CD4-positive, alpha-beta T cell treated with Interleukin-4 for 1 hour (primary cell): Measurements from ENCODE around the gene MN1.

Experiments
- DNase-seq, 2 donors: peaks; one replicate each; pipeline ENCODE4 v3.0.0-alpha.2; 2020 to 2022

MN1 gene

DNA sequence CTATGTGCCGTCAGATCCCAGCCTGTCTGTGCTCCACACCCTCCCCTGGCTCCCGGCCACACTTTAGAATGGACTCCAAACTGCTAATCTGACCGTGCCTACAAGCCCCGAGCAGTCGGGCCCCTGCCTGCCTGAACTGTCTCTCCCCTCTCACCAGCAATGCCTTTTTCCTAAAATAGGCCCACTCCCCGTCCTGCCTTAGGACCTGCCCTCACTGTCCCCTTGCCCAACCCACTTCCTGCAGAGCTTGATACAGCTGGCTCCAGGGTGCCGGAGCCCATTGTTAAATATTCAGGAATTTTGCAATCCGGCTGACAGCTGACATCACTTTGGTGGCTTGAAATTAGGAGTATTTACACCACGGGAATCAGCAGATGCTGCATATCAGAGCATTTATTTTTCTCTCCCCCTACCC lies 21.4 kb downstream of the MN1 start:
- no peak for DNase-seq

DNA sequence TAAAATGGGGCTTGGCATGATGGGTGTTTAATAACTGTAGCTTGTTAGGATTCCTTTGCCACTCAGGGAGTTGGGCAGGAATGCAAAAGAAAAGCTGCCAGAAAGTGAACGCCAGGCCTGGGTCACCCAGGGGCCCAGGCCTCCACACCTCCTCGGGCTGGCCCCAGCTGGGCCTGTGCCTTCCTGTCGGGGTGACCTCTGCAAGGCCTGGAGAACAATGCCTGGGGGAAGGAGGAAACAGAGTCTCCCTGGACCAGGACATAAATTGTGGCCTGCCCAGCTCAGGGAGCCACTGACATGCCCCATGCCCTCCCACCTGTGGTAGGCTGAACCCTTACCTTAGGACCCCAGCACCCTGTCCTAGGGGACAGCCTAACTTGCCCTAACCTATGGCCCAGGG lies 21.9 kb downstream of the MN1 start:
- DNase-seq, result no peak

DNA sequence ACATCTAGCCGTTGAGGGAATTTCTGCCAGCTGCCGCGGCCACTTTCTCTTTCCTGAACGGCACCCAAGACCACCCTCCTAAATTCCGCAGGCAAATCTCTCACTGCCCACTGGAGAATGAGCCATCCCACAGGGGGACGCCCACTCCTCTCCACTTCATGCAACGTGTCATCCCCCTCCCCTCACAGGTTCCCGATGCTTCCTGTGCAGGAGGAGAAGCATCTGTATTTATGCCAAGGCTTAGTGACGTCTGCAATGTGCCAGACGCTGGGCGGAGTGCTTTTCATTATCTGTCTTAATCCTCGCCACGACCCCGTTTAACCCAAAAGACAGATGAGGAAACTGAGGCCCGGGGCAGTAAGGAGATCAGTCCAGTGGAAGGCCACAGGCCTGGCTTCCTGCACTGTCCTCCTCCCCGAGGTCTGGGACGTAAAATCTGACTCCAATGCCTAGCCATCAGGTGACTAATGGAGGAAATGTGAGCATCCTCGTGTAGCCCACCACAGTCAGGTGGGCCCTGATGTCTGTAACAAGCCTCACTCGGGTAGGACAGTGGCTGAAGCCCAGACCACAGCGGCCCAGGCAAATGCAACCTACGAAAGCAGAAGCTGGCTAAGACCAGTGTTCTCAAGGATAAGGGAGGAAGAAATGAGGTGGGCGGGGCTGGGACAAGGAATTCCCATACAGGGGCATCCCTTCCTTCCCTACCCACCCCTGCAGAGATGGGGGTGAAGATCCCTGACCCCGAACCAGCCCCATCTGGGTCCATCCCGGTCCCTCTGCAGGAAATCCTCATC lies 23.1 kb downstream of the MN1 start:
- no peak for DNase-seq

DNA sequence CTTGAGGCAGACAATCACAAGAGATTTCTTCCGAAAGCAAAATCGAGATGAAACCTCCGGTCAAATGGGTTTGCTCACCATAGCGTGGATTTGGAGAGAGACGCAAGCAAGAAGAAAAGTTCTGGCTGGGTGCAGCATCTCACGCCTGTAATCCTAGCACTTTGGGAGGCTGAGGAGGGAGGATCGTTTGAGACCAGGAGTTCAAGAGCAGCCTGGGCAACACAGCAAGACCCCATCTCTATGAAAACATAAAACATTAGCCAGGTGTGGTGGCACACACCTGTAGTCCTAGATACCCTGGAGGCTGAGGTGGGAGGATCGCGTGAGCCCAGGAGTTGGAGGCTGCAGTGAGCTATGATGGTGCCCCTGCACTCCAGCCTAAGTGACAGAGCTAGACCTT lies 24.4 kb downstream of the MN1 start:
- no peak for DNase-seq

DNA sequence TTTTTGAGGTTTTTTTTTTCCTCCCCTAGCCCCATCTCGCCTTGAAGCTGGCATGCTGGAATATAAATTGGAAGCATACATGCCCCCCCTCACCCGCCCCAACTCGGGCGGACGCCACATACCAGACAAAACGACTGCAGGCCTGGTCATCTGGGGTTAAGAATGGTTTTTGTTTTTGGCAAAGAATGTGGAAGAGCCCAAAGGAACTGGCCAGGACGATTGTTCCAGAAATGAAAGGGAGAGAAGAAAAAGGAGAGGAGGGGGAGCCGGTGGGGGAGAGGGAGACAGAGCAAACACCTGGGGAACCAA lies 25.0 kb downstream of the MN1 start:
- no peak for DNase-seq

DNA sequence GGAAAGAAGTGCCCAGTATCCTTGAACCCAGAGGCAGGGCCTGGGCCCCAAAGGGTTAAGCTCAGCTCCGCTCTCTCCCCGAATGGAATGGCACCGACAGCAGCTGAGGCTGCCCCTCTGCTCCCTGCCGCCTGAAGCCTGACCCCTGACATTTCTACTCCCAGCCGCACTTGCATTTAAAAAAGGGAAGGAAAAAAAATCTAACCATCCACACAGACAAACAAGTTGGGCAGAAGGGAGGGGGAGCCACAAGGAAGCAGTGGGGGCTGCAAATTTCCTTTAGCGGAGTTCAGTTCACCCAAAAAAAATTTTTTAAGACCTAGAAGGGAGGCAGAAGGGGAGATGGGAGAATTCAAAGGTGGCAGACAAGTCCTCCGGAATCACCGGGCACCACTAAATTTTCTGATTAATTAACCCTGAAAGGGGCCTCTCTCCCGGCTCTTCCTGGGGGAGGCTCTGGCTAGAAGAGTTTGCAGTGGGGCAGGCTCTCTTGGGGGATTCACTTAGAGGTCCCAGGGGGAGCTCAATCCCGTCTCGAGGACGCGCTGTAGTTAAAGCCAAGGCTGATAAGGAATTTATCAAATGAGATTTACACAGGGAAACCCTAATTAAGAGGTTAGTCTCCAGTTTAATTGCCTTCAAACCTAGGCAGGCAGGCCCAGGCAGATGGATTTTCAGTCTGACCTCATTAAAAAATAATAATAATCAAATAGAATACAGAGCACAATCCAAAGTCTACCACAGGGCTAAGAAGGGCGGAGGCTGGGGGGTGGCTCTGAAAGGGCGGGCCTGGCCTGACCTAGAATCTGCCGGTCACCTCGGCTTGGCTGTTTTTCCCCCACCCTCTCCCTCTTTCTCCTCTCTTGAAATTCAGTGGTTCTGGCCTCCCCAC lies 25.6 kb downstream of the MN1 start:
- no peak for DNase-seq

DNA sequence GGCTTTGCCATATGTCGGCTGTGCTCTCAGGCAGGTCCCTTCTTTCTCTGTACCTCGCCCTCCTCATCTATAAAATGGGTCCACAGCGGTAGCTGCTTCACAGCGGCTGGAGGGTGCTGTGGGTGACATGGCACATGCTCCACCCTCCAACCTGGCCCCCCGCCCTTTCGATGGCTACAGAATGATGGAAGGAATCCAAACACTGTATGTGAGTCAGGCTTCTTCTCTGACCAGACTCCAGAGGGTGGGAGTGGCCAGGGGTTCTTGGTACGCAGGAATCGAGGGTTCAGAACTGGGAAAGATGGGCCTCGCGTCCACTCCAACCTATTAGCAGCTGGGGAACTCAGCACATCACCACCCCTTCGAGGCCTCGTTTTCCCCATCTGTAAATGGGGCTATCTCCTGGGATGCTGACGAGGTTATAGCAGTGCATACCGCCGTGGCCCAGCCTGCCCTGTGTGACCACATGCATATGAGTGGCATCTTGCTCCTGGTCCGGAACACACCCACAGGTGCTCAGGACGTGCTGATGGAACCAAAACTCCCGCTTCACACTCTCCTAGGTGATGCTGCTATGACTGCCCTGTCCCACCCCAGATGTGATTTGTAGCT lies 26.4 kb downstream of the MN1 start:
- no peak for DNase-seq

DNA sequence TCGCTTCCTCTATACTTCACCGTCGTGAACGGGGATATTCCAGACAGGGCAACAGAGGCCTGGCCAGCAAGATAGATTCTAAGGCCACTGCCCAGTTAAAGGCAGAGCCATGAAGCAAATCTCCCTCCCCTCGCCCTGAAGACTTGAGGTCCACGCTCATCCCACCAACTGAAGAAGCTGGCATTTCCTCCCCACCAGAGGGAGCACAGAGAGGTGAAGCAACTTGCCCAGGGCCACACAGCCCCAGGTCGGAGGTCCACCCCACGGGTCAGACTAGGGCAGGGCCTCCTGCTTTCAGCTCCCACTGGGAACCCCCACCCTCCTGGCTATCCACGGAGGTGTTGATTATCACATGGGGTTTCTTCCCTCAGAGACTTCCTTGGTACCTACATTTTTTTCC lies 27.4 kb downstream of the MN1 start:
- DNase-seq, result no peak

DNA sequence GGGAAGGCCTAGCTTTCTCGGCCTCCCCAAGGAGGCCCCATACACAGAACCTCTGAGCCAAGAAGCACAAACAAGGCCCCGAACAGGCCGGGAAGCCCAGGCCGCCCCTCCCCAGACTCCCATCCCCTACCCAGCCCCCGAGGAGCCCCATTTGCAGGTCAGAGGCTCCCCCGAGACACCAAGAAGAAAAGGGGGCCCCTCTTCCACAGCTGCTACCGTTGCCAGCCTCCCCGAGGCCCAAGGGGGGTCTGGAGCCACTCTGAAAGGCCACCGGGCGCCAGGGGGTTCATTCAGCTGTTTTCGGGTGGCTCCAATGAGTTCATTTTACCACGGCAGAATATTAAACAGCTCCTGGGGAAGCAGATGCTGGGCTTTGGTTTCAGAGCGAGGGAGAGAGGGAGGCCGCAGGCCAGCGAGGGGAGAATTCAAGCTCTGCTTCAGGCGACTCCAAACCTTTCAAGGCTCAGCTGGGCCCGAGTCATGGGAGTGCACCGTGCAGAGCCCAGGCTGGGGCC lies 28.5 kb downstream of the MN1 start:
- DNase-seq, result no peak

DNA sequence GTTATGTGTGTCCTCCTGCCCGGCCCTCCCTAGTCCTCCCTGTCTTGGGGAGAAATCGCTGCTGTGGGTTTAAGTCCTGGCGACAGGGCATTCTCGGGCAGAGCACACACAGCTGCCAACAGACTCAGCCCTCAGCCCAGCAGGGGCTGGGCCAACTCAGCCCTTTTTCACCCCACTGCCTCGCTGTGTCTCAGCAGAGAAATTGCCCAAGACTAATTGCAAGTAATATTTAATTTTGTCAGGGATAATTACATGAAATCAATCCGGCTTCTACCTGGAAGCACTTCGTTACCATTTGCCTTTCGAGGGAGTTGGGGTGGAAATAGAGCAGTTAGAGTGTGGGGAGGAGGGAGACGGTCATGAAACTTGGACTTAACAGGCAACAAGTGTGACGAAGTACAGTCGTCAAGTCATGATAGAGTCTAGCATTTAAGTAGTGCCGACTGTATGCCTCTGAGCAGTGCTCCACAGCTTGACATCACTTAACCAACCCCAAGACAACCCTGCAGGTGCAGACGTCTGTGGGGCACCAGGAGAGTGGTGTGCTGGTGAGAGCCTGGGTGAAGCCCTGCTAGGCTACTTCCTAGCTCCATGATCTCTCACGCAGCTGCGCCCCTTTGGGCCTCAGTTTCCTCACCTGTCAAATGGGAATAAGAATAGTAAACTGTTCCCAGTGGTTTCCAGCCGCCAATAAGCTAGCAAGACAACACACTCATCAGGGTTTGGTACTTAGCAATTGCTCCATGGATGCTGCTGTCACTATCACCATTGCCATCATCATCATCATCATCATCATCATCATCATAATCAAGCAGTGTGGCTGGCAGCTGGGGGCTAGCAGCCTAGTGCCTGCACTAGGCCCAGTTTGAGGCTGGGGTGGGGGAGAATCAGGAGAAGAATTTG lies 29.2 kb downstream of the MN1 start:
- no peak for DNase-seq

DNA sequence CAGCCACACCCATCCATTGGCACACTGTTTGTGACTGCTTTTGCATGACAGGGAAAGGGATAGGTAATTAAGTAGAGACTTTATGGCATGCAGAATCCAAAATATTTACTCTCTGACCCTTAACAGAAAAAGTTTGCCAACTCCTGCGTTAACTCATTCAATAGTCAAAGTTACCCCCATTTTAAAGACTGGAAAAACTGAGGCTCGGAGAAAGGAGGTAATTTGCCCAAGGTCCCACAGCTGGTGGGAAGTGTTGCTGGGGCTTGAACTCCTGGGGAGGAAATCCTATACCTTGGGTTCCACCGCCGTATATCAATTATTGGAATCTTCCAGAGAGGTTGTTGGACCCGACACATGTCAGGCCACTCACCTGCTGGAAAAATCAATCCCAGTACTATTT lies 29.9 kb downstream of the MN1 start:
- no peak for DNase-seq

DNA sequence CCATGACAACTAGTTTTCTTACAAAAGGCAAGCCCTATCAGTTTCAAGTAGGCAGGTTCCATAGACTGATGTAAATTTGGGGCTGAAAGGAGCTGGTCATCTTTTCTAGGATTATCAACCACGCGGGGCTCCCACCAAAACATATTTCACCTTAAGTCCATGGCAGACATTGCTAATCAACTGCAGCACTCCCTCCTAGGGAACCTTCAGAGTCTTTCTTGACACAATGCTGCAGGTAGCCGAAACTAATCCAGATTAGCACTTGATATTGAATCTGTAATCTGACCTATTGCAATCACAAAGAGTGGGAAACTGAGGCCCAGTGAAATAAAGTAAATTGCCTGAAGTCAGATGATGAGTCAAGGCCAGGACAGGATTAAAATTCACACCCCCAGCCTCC lies 32.5 kb downstream of the MN1 start:
- no peak for DNase-seq

DNA sequence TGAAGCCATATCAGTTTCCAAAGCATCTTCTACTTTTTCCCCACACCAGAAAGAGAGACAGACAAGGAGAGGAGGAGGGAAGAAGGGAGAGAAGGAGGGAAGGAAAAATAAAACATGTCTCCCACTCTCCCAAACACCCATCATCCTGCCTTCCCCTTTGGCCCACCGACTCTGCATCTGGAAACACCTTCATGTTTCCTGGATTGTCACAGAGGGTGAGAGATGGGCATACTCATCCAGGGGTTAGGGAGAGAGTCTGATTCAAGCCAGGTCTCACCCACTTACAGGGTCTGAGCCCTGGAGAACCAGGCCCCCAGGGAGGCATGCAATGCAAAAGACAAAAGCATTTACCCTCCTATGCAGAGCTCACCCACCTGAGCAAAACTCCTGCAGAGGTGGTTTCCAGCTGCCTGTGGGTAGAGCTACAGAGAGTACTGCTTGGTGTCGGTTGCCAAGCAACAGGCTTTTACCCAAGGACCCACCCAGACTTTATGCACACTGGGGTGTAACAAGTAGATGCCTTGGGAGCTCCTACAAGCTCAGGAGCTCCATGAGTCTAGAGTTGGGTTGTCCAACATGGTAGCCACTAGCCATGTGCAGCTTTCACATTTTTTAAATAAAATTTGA lies 33.4 kb downstream of the MN1 start:
- no peak for DNase-seq

DNA sequence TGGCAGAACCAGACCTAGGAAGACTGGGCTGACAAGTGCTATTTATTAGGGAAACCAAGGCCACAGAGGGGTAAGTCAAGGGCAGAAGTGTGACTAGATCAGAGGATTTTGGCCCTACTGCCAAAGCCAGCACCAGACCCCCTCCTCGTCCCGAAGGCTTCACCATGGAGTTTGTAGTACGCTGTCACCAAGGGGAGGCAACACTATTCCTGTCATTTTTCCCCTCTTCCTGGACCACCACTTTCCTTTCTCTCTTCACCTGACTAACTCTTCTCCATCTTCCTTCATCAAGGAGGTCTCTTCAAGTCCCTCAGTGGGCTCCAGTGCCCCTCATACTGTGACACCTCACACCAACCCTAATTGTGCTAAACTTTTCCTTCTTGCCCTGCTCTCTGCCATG lies 34.9 kb downstream of the MN1 start:
- DNase-seq, result no peak

DNA sequence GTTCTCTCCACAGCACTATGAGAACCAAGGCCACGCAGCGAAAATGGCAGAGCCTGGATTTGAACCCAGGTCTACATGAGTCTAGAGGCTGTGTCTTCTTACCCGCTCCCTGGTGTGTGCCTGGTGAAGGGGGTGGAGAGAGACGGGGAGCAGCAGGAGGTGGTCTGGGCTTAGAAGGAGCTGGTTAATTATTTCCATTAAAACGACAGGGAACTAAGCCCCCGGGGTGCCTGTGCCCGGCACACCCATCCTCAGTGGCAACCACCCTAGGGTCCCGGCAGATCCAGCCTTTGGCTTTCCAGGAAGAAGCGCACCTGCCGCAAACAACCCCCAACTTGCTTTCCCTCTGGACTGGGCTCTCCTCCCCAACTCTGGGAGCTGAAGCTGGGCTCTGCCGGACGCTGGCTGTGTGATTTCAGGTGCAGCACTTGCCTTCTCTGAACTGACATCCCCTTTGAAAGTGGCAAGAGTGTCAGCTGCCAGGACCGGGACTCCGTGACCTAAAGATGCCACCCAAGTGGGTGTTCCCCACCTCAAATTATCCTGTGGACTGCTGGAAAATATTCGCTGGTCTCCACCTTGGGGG lies 35.8 kb downstream of the MN1 start:
- DNase-seq, result no peak

DNA sequence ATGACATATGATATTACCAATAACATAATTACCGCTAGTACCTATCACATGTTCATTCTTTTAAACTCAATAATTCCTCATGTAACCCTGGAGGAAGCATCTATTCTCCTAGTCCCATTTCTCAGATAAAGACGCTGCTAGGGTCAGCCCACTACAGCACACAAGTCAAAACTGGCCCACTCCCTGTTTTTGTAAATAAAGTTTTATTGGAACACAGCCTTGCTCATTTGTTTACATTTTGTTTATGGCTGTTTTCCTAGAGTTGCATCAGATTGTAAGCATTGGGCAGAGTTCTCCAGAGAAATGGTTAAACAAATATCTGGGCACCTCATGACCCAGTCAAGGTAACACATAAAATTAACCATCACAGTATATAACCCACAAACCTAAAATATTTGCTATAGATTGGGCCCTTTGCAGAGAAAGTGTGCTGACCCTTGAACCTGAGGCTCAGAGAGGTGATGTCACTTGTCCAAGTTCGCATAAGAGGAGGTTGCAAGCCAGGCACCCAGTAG lies 36.8 kb downstream of the MN1 start:
- no peak for DNase-seq

DNA sequence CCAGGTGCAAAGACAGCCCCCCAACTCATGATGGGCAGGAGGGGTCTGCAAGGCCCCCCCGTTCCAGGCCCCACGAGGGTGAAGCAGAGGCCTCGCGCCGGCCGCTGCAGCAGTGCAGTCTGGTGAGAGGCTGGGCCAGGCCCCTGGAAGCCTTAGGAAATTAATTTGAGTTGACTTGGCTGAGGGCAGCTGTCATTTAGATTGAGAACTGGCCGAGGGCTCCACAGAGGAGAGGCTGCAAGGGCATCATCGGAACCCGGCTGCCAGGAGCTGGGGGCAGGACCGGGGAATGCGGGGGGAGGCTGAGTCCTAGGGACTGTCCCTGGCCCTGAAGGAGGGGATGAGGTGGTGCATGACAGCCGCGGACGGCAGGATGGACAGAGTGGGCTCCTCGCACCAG lies 39.9 kb downstream of the MN1 start:
- no peak for DNase-seq

DNA sequence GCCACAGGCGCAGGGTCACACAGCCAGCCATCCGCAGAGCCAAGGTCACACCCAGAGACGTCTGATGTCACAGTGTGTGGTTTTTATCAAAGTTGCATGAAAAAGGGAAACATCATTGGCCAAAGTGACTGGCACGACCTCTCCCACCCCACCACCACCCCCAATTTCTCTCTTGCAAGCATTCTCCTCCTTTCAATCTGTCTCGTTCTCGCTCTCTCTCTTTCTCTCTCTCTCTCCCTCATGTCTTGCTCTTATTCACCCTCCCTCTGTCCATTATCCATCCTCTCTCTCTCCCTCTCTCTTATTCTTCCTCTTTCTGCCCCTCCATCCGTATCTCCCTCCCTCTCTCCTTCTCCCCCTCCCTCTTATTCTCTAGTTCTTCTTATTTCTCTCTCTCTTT lies 40.6 kb downstream of the MN1 start:
- no peak for DNase-seq

DNA sequence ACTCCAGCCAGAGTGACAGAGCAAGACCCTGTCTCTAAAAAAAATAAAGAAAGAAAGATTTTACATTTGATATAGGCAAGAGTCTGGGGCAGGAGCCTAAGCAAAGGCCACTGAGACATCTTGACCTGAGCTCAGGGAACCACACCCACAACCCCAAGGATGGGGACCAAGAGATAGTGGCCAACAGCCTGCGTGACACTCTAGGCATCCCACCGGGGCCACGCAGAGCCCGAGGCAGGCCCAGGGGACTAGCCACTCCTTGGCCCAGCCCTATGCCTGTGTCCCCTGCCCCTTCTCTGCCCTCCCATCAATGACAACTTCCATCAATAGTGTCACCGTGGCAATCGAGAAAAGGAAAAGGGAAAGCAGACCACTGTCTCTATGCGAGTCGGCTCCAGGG lies 41.1 kb downstream of the MN1 start:
- no peak for DNase-seq

DNA sequence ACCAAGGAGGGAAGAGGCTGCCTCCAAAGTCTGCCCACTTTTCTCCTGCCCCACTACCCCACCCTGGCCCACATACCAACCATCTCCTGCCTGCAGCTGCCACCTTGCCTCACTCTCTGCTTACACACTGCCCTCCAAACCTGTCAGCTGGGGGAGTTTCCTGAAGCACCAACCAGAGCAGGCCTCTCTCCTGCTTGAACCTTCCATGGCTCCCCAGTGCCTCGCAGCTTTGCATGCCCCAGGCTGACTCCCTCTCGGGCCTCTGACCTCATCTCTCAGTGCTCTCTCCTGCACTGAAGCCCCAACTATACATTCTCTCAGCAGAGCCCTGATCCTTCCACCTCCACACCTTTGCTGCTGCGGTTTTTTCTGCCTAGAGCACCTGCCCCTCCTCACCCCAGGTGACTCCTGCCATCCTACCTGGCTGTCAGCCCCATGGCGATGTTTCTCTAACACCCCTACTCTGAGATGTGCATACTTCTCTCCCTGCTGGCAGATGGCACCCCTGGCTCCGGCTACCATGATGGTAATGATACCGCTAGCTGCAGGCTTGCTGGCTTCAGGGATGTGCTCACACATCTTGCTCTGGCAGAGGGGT lies 43.5 kb downstream of the MN1 start:
- DNase-seq, result no peak

DNA sequence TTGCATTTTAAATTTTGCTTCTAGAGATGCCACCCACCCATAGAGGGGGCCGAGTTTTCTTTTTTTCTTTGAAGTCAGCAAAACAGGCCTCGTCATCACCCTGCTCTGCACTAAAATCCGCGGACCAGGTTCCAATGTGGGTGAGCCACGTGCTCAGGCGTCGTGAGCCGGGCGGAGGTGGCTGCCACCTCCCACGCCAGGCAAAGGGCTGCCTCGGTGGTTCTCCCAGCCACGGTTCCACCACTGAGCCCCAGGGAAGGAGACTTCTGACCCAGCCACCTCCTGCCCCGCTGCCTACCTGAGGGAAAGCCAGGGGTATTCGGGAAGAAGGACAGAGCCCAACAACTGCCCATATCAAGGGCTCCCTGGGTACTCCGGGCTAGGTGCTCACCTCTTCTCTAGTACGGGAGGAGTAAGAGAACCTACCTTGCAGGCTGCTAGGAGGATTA lies 45.3 kb downstream of the MN1 start:
- DNase-seq, result no peak
